GM18511 (cell line): ENCODE data around the gene SELENOS.
"Not testable (repeated sequence)": the region's sequence is repeated elsewhere in the genome, so short reads cannot be mapped to it uniquely, and the experiment has no call there.

Experiments
- ATAC-seq: cut with Tn5 transposase; IDR thresholded peaks from one replicate; pipeline ENCODE4 v1.9.1; 2021; ENCODE audit warnings: mild to moderate bottlenecking, moderate library complexity; ENCODE audit not compliant: unreplicated experiment

Gene SELENOS

DNA sequence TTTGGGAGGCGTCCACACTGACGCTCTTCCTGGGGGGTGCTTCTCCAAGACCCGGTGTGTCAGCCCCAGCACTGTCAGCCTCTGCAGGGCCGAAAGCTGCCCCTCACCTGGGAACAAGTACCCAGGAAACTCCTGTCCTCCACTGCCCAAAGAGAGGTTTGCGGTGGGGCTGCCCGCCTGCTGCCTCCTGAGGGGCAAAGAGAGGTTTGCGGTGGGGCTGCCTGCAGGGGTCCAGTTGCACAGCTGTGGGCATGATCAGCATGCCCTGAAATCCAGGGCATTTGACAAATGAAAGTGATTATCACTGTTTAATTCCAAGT lies 32.8 kb upstream of the SELENOS start:
- no peak for ATAC-seq

GRCh38 chr15:101309436-101310160 lies 32.3 kb upstream of the SELENOS start:
- no peak for ATAC-seq

- no peak for ATAC-seq
These were observed 31.5 kb upstream of the SELENOS start for GRCh38 chr15:101308604-101309435.

DNA sequence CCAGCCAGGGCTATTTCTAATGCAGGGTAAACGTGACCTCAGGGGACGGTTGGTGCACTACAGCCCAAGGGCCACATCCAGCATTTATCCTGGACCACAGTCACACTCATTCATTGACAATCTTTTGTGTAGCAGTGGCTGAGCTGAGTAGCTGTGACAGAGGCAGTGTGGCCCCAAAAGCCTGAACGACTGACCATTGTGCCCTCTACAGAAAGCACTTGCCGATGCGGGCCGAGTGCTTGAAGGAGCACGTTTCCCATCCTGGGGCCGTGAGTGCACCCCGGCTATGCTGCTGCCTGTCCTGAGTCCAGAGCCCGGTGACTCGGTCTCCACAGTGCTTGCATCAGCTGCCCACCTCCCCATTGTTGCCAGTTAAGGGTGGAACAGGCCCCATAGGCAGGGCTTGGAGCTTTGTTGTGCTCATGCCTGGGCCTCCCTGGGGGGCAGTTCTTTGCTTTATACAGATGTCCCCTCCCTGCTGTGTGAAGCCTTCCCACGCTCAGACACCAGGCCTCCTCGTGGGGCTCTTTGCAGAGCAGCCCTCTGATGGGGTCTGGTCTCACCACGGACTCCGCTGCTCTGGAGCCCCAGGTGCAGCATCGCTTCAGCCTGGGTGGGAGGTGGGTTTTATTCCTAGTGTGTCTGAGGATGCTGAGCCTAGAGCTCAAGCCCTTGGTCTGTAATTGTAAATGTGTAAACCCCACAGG lies 30.8 kb upstream of the SELENOS start:
- no peak for ATAC-seq

DNA sequence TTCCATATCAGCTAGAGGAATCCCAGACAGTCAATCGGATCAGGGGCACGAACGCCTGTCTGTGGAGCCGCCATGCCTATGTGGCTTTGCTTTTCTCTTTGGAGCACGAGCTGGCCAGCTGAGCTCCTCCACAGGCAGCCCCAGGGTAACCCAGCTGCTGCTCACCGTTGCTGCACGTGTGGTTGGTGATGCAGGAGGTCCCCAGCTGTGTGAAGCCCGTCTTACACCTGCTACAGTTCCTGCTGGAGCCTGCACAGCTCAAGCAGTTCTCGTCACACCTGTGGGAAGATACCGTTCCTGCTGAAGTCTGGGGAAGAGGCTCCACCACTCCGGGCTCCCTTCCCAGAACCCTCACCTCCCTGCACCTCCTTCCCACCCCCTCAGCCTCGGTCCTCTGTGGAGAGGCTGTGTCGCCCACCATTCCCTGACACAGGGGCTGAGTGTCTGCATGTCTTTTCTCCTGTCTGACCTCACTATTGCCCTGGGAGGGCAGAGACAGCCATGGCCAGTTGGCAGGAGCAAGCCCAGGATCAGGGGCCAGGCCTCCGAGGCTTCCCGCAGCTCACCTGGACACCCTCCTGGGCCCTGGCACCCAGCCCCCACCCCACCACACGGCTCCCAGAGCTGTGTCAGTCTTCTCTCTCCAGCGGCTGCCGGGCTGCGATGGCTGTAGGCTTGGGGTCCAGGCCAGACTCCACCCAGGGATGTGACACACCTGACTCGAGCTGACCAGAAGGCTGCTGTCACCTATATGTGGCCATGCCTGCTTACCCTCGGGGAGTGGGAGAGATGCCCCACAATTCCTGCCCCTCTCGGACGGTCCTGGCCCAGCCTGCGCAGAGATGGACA lies 30.0 kb upstream of the SELENOS start:
- no peak for ATAC-seq

DNA sequence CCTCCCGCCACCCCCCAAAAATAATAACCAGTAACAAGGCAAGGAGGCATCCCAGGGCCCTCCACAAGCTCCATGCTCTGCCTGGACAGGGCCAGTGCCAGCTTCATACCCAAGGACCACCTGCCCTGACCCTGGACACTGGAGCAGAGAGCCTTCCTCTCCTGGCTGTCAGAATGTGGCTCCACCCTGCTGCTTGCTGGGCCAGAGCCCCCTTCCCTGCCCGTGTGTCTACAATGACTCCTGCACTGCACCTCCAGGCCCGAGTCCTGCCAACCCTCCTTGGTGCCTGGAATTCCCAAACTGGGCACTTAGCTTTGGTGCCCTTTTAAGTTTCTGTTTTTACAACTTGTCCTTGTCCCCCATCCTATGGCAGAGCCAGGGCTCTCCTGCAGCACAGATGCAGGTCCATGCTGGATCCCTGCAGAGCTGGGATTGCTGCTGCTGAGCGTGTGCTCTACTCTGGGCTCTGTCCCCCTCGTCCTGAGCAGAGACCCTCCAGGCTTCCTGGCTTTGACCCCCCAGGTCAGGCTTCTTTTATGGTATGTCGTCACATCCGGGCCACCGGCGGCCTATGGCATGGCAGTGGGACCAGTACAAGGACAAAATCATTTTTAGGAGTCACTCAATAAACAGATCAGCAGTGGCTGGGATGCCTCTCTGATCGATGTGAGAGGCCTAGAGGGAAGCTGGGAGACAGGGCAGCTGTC lies 29.2 kb upstream of the SELENOS start:
- no peak for ATAC-seq

GRCh38 chr15:101305820-101306255 lies 28.6 kb upstream of the SELENOS start:
- ATAC-seq = no peak

GRCh38 chr15:101303408-101303807 lies 26.1 kb upstream of the SELENOS start:
- no peak for ATAC-seq

DNA sequence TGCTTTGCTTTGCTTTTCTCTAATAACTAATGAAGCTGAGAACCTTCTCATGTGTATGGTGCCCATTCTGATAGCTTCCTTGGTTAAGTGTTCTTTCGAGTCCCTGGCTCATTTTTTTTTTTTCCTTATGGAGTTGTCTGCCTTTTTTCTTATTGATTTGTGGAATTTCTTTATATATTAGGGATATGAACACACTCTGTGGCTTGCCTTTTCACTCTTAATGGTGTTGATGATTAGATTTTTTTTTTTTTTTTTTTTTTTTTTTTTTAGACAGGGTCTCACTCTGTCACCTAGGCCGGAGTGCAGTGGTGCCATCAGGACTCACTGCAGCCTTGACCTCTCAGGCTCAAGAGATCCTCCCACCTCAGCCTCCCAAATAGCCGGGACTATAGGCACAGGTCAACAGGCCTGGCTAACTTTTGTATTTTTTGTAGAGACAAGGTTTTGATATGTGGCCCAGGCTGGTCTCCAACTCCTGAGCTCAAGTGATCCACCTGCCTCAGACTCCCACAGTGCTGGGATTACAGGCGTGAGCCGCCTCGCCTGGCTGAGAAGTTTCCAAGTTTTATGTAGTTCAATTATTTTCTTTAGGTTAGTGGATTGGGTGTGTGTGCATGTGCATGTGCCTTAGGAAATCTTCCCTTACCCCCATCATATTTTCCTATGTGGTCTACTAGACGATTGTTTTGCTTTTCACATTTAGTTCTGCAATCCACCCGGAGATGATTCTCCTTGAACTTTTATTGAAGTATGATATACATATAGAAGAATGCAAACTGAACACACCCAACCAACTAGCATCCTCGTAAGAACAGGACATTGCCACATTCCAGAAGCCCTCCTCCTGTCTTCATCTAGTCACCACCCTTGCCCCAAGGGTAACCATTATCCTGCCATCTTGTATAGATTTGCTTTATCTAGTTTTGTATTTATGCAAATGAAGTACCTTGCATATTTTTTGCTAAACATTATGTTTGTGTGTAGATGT lies 19.4 kb upstream of the SELENOS start:
- no peak for ATAC-seq

DNA sequence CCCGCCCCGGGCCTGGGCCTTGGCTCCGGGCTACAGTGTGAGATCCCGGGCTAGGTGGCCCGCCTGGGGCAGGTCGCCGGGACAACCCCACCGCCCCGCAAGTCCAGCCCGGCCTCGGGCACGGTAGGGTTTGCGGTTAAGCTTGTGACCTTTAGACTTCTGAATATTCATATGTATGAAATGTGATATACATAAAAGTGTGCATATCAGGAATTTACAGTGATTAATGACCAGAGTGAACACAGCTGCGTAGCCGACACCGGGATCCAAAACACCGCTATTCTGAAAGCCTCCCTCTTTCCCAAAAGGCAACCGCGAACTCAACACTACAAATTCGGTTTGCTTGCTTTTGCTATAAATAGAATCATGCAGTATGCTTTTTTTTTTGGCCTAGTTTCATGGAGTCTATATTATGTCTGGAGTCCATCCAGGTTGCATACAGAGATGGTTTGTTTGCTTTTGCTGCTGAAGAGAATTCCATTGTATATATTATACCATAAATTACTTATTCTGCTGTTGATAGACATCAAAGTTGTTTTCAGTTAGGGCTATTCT lies 18.4 kb upstream of the SELENOS start:
- ATAC-seq = no peak

DNA sequence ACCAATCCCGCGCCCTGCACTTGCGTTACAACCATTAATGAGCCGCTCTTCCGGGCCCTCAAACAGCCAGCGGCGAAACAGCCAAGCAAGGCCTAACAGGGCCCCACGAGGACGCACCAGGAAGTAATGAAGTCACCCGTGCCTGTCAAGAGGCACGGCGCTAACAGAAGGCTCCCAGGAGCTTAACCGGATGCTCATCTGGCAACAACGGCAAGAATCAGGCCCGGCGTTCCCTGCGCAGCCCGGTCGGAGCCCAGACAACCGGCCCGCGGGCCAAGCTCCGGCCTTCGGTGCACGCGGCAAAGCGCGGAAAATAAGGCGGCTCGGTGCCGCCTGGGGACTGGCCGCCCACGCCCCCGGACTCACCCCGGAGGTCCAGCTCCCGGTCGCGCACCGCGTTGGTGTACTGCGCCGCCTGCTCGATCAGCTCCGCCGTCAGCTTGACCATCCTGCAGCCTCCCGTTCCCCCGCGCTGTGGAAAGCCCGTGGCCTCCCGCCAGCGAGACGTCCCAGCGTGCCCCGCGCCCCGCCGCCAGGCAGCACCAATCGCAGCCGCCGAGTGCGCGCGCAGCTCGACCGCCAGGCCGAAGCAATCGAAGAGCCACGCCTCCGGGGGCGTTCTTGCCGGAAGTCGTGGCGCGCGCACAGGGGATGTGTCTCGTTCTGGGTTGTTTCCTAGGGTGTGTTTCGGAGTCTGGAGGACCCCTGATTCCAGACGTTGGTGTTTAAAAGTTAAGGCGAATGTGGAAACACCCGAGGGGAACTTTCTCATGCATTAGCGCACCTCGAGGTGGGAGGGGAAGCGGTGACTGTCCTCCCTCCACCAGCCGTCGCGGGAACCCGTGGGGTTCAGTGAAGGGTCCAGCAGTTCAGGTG lies 17.7 kb upstream of the SELENOS start, which contains the start of gene SNRPA1:
Gene SNRPA1, minus strand, starts transcription at position 518 of the 876 bp plus-strand sequence. Its CDS starts 70 bp downstream, at position 448.
- peak; percentile 79 for ATAC-seq

DNA sequence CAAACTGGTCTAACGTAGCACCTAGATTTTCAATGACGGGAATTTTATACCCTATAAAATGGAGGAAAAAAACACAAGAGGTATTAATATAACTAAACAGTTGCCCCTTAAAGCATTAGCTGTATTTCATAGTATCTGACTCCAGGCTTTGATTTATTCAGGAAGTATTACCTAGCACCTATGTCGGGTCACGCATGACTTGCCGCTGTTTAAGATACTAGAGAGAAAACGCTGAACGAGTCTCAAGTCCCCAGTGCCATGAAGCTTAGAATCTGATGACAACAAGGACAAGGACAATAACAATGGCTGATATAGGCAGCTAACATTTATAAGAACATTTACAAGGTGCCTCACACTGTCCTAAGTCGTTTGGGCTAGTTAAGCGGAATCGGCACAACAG lies 15.8 kb upstream of the SELENOS start:
- ATAC-seq = no peak

DNA sequence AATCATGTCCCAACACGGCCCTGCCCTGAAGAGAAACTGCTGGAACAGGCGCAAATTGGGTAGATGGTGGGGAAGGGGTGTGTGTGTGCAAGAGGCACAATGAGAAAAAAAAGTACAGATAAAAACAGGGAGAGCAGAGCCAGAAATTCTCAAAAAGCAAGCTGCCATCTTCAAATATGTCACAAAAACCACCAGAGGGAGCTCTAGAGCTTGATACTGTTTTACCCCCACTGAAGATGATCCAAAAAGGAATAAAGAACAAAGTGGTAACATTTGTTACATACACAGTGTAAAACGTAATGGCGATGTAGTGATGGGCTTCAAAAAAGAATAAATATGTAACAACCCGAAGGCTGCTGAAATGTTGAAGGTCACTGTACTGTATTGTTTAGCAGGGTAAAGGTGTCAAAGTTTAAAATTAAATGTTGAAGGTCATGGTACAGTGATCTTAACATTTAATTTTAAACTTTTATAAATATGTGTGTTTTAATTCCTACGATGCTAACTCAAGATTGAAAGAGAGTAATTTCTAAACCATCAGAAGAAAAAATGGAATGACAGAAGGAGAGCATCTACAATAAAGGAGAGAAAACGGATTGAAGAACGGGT lies 11.7 kb upstream of the SELENOS start:
- no peak for ATAC-seq

DNA sequence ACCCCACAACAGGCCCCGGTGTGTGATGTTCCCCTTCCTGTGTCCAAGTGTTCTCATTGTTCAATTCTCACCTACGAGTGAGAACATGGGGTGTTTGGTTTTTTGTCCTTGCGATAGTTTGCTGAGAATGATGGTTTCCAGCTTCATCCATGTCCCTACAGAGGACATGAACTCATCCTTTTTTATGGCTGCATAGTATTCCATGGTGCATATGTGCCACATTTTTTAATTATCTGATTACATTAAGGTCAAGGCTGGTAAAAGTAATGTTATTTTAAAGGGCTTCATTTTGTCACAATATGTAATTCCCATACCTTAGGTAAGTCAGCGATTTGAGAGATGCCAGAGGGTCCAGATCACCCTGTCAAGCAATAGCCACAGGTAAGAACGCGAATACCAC lies 10.1 kb upstream of the SELENOS start:
- ATAC-seq = not testable (repeated sequence)

DNA sequence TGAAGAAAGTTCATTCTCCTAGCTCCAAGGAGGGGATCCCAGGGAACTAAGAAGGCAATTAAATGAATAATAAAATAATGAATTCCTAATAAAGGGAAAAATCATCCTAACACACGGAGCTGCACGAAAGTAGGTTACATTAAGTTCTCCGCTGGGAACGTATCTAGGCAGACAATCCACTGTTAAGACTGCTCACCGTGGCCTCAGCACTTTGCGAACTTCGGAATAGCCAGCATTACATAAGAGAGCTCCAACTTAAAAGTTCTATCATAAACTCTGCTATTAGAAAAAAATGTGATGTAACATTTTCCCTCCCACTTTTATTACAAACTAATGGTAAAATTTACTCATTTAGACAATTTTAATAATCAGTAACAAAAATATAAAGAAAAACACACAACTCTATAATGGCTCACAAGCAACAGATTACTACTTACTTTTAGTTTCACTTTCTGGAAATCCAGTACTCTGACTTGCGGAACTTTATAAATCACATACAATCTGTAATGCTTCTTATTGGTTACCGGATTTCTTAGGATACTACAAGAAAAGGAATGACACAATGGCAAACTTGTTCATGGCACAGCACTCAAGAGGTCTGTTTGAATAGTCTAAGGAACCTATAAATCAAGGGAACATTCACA lies 9.3 kb upstream of the SELENOS start:
- ATAC-seq = no peak

DNA sequence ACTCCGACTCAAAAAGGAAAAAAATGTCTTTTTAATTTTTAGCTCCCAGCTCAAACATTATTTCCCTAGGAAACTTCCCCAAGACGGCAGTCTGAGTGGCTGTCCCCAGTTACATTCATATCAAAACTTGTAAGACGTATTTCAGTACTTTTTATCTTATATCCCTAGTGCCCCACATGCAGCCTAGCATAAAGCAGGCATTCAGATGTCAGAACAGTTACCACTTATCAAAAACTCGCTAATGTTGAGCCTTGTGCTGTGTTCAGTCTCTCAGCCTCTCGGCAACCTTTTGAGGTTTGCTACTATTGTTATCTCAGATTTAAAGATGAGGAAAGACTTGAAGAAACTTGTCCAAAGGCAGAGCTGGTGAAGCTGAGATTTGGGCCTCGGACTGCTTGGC lies 6.6 kb upstream of the SELENOS start:
- ATAC-seq = no peak

GRCh38 chr15:101280007-101280406 lies 2.7 kb upstream of the SELENOS start:
- ATAC-seq = no peak
